HG03095 (cell line): ENCODE measurements around the gene FHOD3.
"Not testable (repeated sequence)": the region's sequence is repeated elsewhere in the genome, so short reads cannot be mapped to it uniquely, and the experiment has no call there.

Experiments used
- ATAC-seq: cut with Tn5 transposase; IDR thresholded peaks from one replicate; pipeline ENCODE4 v1.9.1; 2021; ENCODE audit warnings: moderate library complexity; ENCODE audit not compliant: unreplicated experiment

Gene FHOD3

GRCh38 chr18:36762965-36763364 lies 465.5 kb downstream of the FHOD3 start:
- ATAC-seq = not testable (repeated sequence)

GRCh38 chr18:36766836-36767235 lies 469.3 kb downstream of the FHOD3 start:
- no peak for ATAC-seq

- ATAC-seq = no peak
Observed at GRCh38 chr18:36769172-36769571, 471.7 kb downstream of the FHOD3 start.

GRCh38 chr18:36769611-36770314 lies 472.2 kb downstream of the FHOD3 start:
- no peak for ATAC-seq

GRCh38 chr18:36770315-36770946 lies 472.9 kb downstream of the FHOD3 start:
- ATAC-seq = no peak

- ATAC-seq = no peak
Observed at GRCh38 chr18:36771245-36771644, 473.7 kb downstream of the FHOD3 start.

GRCh38 chr18:36772241-36772723 lies 474.8 kb downstream of the FHOD3 start:
- no peak for ATAC-seq

- no peak for ATAC-seq
Observed at GRCh38 chr18:36775396-36775795, 477.9 kb downstream of the FHOD3 start.

- ATAC-seq = no peak
Observed at GRCh38 chr18:36776650-36777049, 479.1 kb downstream of the FHOD3 start.

- no peak for ATAC-seq
Observed at GRCh38 chr18:36777566-36777965, 480.1 kb downstream of the FHOD3 start.

GRCh38 chr18:36780748-36781147 lies 483.2 kb downstream of the FHOD3 start:
- no peak for ATAC-seq

- ATAC-seq = no peak
Observed at GRCh38 chr18:36782710-36783109, 485.2 kb downstream of the FHOD3 start.

- ATAC-seq = no peak
Observed at GRCh38 chr18:36783792-36784191, 486.3 kb downstream of the FHOD3 start.

- ATAC-seq = no peak
Observed at GRCh38 chr18:36786686-36787085, 489.2 kb downstream of the FHOD3 start.

GRCh38 chr18:36792634-36793283 lies 495.2 kb downstream of the FHOD3 start:
- no peak for ATAC-seq

- ATAC-seq = no peak
Observed at GRCh38 chr18:36798738-36799473, 501.4 kb downstream of the FHOD3 start.

- no peak for ATAC-seq
Observed at GRCh38 chr18:36805105-36805504, 507.6 kb downstream of the FHOD3 start.

- no peak for ATAC-seq
Observed at GRCh38 chr18:36808681-36809080, 511.2 kb downstream of the FHOD3 start.

- ATAC-seq = peak; percentile 95
Observed at GRCh38 chr18:36809590-36810381, 512.3 kb downstream of the FHOD3 start.

GRCh38 chr18:36811430-36811829 lies 513.9 kb downstream of the FHOD3 start:
- no peak for ATAC-seq

- ATAC-seq = no peak
Observed at GRCh38 chr18:36811955-36812354, 514.4 kb downstream of the FHOD3 start.
